Endodermal cell (in vitro differentiated cells): ENCODE data around the gene LAMA1. TPM values are rescaled to one million over a fixed set of nuclear protein-coding genes. Genes with fewer than 3 reads are reported as not detected.
"Not testable (repeated sequence)": the region's sequence is repeated elsewhere in the genome, so short reads cannot be mapped to it uniquely, and the experiment has no call there.

Source experiments
- DNase-seq: peaks from one replicate; pipeline ENCODE4 v3.0.0-alpha.2; 2017
- H3K27ac ChIP-seq: 2 replicates; pipeline ENCODE4 v1.5.1; 2013; ENCODE audit warnings: mild to moderate bottlenecking, low read depth, low read length, moderate library complexity
- H3K27me3 ChIP-seq: 2 replicates; pipeline ENCODE4 v1.6.1; 2013; ENCODE audit warnings: mild to moderate bottlenecking, low read length, moderate library complexity; ENCODE audit not compliant: insufficient read depth, control insufficient read depth, poor library complexity, severe bottlenecking
- H3K36me3 ChIP-seq: 2 replicates; pipeline ENCODE4 v1.7.0; 2013; ENCODE audit warnings: mild to moderate bottlenecking, low read length, moderate library complexity; ENCODE audit not compliant: control insufficient read depth, insufficient read depth
- H3K4me1 ChIP-seq: one replicate; pipeline ENCODE4 v1.7.0; 2013; ENCODE audit warnings: low read length; ENCODE audit not compliant: control insufficient read depth, insufficient read depth
- H3K4me3 ChIP-seq: 2 replicates; pipeline ENCODE4 v1.5.1; 2013; ENCODE audit warnings: mild to moderate bottlenecking, low read length, moderate library complexity
- H3K9ac ChIP-seq: 2 replicates; pipeline ENCODE4 v1.6.1; 2013; ENCODE audit warnings: mild to moderate bottlenecking, low read length, moderate library complexity; ENCODE audit not compliant: poor library complexity, severe bottlenecking; ENCODE audit errors: extremely low read depth
- H3K9me3 ChIP-seq: 2 replicates; pipeline ENCODE4 v1.6.1; 2013; ENCODE audit warnings: mild to moderate bottlenecking, low read length, moderate library complexity; ENCODE audit not compliant: control insufficient read depth
- H3K27ac Mint-ChIP-seq: 2 replicates; pipeline ENCODE4 v1.8.0; 2020; ENCODE audit warnings: mixed read lengths
- H3K27me3 Mint-ChIP-seq: 2 replicates; pipeline ENCODE4 v1.8.0; 2021; ENCODE audit warnings: mild to moderate bottlenecking, mixed read lengths; ENCODE audit not compliant: insufficient read depth
- H3K36me3 Mint-ChIP-seq: 2 replicates; pipeline ENCODE4 v1.8.0; 2020; ENCODE audit warnings: low read depth, mixed read lengths
- H3K4me1 Mint-ChIP-seq: 2 replicates; pipeline ENCODE4 v1.8.0; 2020; ENCODE audit warnings: mixed read lengths
- H3K4me3 Mint-ChIP-seq: 2 replicates; pipeline ENCODE4 v1.8.0; 2020; ENCODE audit warnings: mild to moderate bottlenecking, moderate library complexity, mixed read lengths
- H3K9me3 Mint-ChIP-seq: 2 replicates; pipeline ENCODE4 v1.8.0; 2020; ENCODE audit warnings: mild to moderate bottlenecking, mixed read lengths
- CTCF ChIP-seq: fragments of 200-600 bp; sonication (generic); conservative IDR thresholded peaks from 2 replicates; pipeline ENCODE4 v1.5.0; 2021; ENCODE audit warnings: antibody characterized with exemption, mild to moderate bottlenecking
- WGBS, 2 experiments: methylation state at CpG; one replicate each; pipeline versions ENCODE4 v1.1.5 to v1.1.7; 2013; ENCODE audit warnings: missing lambda C conversion rate in 2 of 2, mixed read lengths in 1 of 2; ENCODE audit not compliant: insufficient coverage in 1 of 2, insufficient read length in 1 of 2; 5-methylcytosine and 5-hydroxymethylcytosine counted together
- total RNA-seq, 2 donors: library from RNA; stranded (reverse); fragmentation: NEBNext Ultra II Directional in 1 of 2; extraction: Animal tissue kit (Norgen Biotek cat#: 25700) in 1 of 2; gene quantifications; 2 replicates in 1 of 2; 3 replicates in 1 of 2; pipeline ENCODE4 v1.2.1, GENCODE V29; 2021

Gene LAMA1
- total RNA-seq, 2 donors from 2014 or later: 198 to 316 TPM

GRCh38 chr18:6940451-6940850 is 177.1 kb downstream of the LAMA1 start:
- Mint-ChIP-seq H3K27ac (peak overlapping the region; percentile 15), H3K4me3 (no peak overlapping the region), H3K9me3 (no peaks in the 10 kb centered on the region), H3K4me1 (peaks cover 8% of the 10 kb centered on the region), H3K27me3 (no peaks in the 10 kb centered on the region), H3K36me3 (peaks cover 59% of the 10 kb centered on the region)
- DNase-seq: no peak
- Histone ChIP-seq H3K27ac (peak overlapping the region; percentile 32), H3K4me1 (peaks cover 10% of the 10 kb centered on the region), H3K27me3 (no peaks in the 10 kb centered on the region), H3K9ac (no peak overlapping the region), H3K4me3 (no peak overlapping the region), H3K36me3 (peaks cover 75% of the 10 kb centered on the region), H3K9me3 (no peaks in the 10 kb centered on the region)
- no peak for TF ChIP-seq CTCF
- WGBS, 2 experiments: 96 to 100% methylated on average over 7 to 9 of the region's 9 CpGs

- peaks cover 70% of the 10 kb centered on the region for H3K36me3 ChIP-seq
- no peaks in the 10 kb centered on the region for H3K27me3 ChIP-seq
- no peak for TF ChIP-seq CTCF
- H3K9me3 ChIP-seq: no peaks in the 10 kb centered on the region
- Mint-ChIP-seq H3K4me1 (peaks cover 13% of the 10 kb centered on the region), H3K9me3 (no peaks in the 10 kb centered on the region), H3K36me3 (peaks cover 55% of the 10 kb centered on the region), H3K27me3 (no peaks in the 10 kb centered on the region), H3K4me3 (no peak overlapping the region), H3K27ac (peak overlapping the region; percentile 15)
- H3K27ac ChIP-seq: no peak overlapping the region
- peaks cover 11% of the 10 kb centered on the region for H3K4me1 ChIP-seq
- H3K4me3 ChIP-seq: no peak overlapping the region
- DNase-seq: no peak
- no peak overlapping the region for H3K9ac ChIP-seq
- WGBS, 2 experiments: 94 to 100% methylated on average over 4 of the region's 4 CpGs
These were observed 177.6 kb downstream of the LAMA1 start for GRCh38 chr18:6939972-6940371.

GRCh38 chr18:6938403-6938802 is 179.2 kb downstream of the LAMA1 start:
- H3K4me3 ChIP-seq, H3K27ac ChIP-seq, H3K9ac ChIP-seq, H3K9me3 ChIP-seq, H3K27me3 ChIP-seq, H3K27ac Mint-ChIP-seq, H3K27me3 Mint-ChIP-seq, H3K9me3 Mint-ChIP-seq, DNase-seq, H3K4me3 Mint-ChIP-seq: not testable (repeated sequence)
- peaks cover 55% of the 10 kb centered on the region for H3K36me3 ChIP-seq
- H3K4me1 ChIP-seq: peaks cover 11% of the 10 kb centered on the region
- Mint-ChIP-seq H3K36me3 (peaks cover 44% of the 10 kb centered on the region), H3K4me1 (peaks cover 21% of the 10 kb centered on the region)
- 100% methylated on average over 1 of the region's 2 CpGs; no CpG with 5 or more reads in 1 of the 2 experiments for WGBS, 2 experiments

GRCh38 chr18:6938003-6938402 is 179.6 kb downstream of the LAMA1 start:
- Mint-ChIP-seq H3K27ac (no peak overlapping the region), H3K9me3 (no peaks in the 10 kb centered on the region), H3K4me3 (no peak overlapping the region), H3K4me1 (peaks cover 21% of the 10 kb centered on the region), H3K36me3 (peaks cover 40% of the 10 kb centered on the region), H3K27me3 (no peaks in the 10 kb centered on the region)
- Histone ChIP-seq H3K27ac (no peak overlapping the region), H3K36me3 (peaks cover 51% of the 10 kb centered on the region), H3K9me3 (no peaks in the 10 kb centered on the region), H3K4me1 (peaks cover 11% of the 10 kb centered on the region), H3K4me3 (no peak overlapping the region), H3K27me3 (no peaks in the 10 kb centered on the region), H3K9ac (no peak overlapping the region)
- TF ChIP-seq CTCF: no peak
- 97 to 100% methylated on average over 1 to 7 of the region's 7 CpGs for WGBS, 2 experiments
- no peak for DNase-seq
